ENCODE data around the gene DRAM1.

The DRAM1 gene

DNA sequence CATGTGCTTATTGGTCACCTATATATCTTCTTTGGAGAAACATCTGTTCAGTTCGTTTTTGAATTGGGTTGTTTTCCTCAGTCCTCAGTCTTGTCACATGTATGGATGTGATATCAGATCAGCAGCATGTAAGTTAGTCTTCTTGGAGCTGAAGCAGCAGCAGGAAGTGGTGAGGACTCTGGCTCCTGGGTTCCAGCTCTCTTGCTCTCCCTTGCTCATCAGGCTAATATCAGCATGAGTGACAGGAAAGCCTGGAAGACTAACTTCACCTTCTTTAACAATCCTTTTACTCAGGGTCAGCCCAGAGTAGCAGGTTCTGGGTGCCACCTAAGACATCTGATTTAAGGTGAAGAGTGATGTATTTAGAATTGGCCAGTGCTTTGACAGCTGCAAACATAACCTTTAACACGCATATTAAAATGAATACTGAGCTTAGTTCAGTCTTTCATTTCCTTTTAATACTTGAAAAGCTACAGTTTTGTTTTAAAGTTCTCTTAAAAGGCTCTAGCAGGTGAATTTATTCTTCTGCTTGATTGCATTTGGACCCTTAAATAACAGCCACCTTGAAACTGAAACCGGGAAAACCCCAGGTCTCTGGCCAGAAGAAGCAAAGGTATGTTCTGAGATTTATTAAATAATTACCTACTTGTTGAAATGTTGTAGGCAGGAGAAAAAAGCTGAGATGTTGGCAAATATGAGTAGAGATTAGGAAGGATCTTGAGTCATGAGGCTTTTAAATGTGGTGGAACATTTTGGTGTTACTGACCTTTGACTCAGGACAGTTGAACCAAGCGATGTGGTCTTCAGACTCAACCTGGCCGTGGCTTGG lies 54.3 kb downstream of the DRAM1 start:
- no peak for TF ChIP-seq ZIC2 (tag by site-specific recombination; IDR thresholded peaks at IDR 0.05)
- no peak overlapping the region for H3K4me3 ChIP-seq (ENCODE audit: low read depth, low read length)
- H3K27ac ChIP-seq (ENCODE audit: extremely low read depth, low read depth, low read length) = no peak overlapping the region
- H3K36me3 ChIP-seq (ENCODE audit: control insufficient read depth in 2 of 2, insufficient read depth in 1 of 2, low read length in 2 of 2) = no peaks in the 10 kb centered on the region
- peaks cover 2% of the 10 kb centered on the region for H3K4me1 ChIP-seq (ENCODE audit: control insufficient read depth, insufficient read depth, low read length)
- ChIA-PET POLR2A (no interaction called here), CTCF (interaction anchor here (0.6 kb wide), 1 partner anchor 375 kb away, joined by 5 read pairs; no protein-coding TSS in a partner anchor)
- H3K9me3 ChIP-seq (ENCODE audit: control insufficient read depth, insufficient read depth, low read depth, low read length) = no peaks in the 10 kb centered on the region

DNA sequence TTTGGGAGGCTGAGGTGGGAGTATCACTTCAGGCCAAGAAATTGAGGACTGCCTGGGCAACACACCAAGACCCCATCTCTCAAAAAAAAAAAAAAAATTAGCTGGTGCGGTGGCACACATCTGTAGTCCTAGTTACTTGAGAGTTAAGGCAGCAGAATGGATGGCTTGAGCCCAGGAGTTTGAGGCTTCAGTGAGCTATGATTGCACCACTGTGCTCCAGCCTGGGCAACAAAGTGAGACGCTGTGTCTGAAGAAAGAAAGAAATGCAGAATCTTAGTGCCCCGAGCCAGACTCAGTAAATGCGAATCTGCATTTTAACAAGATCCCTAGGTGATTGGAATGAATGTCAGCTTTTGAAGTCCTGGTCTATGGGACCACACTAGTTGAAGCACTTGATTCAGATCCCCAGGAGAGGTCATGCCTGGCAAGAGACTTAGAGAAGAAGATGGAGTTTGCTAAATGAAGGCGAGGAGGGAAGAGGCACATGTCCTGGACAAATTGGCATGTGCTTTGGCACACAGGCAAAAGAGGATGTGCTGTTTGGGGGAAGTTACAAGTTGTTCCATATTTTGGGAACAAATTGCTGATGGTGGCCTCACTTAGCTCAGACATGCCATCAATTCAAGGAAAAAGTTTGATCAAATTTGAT lies 56.6 kb downstream of the DRAM1 start:
- ChIA-PET POLR2A (interaction anchor here (0.6 kb wide), 1 partner anchor 139 kb away, joined by 3 read pairs; no protein-coding TSS in a partner anchor), CTCF (interaction anchor here (0.6 to 1.0 kb wide), 3 partner anchors 29 to 1614 kb away, joined by 3 to 4 read pairs (median 3); no protein-coding TSS in a partner anchor)
- H3K4me1 ChIP-seq (ENCODE audit: control insufficient read depth, insufficient read depth, low read length) = peaks cover 2% of the 10 kb centered on the region
- TF ChIP-seq REPIN1 (tag by site-specific recombination; IDR thresholded peaks at IDR 0.05; ENCODE audit: low read depth) (no peak), ZNF174 (tag by site-specific recombination; IDR thresholded peaks at IDR 0.05) (no peak), ZNF2 (tag by site-specific recombination; IDR thresholded peaks at IDR 0.05) (no peak), ZNF560 (tag by site-specific recombination; IDR thresholded peaks at IDR 0.05; ENCODE audit: borderline replicate concordance) (no peak), ZNF133 (tag by site-specific recombination; IDR thresholded peaks at IDR 0.05) (no peak), ZBTB44 (tag by site-specific recombination; IDR thresholded peaks at IDR 0.05) (no peak), EGR2 (tag by site-specific recombination; IDR thresholded peaks at IDR 0.05; ENCODE audit: low read depth) (no peak)
- TF ChIP-seq, protein P1, sequence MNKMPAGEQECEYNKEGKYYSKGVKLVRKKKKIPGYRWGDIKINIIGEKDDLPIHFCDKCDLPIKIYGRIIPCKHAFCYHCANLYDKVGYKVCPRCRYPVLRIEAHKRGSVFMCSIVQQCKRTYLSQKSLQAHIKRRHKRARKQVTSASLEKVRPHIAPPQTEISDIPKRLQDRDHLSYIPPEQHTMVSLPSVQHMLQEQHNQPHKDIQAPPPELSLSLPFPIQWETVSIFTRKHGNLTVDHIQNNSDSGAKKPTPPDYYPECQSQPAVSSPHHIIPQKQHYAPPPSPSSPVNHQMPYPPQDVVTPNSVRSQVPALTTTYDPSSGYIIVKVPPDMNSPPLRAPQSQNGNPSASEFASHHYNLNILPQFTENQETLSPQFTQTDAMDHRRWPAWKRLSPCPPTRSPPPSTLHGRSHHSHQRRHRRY (tag by site-specific recombination; IDR thresholded peaks at IDR 0.05) = no peak
- TF ChIP-seq, protein P2, sequence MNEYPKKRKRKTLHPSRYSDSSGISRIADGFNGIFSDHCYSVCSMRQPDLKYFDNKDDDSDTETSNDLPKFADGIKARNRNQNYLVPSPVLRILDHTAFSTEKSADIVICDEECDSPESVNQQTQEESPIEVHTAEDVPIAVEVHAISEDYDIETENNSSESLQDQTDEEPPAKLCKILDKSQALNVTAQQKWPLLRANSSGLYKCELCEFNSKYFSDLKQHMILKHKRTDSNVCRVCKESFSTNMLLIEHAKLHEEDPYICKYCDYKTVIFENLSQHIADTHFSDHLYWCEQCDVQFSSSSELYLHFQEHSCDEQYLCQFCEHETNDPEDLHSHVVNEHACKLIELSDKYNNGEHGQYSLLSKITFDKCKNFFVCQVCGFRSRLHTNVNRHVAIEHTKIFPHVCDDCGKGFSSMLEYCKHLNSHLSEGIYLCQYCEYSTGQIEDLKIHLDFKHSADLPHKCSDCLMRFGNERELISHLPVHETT (tag by site-specific recombination; IDR thresholded peaks at IDR 0.05) = no peak
- H3K4me3 ChIP-seq (ENCODE audit: low read depth, low read length) = no peak overlapping the region
- no peaks in the 10 kb centered on the region for H3K36me3 ChIP-seq (ENCODE audit: control insufficient read depth in 2 of 2, insufficient read depth in 1 of 2, low read length in 2 of 2)
- H3K9me3 ChIP-seq (ENCODE audit: control insufficient read depth, insufficient read depth, low read depth, low read length) = no peaks in the 10 kb centered on the region
- no peak overlapping the region for H3K27ac ChIP-seq (ENCODE audit: extremely low read depth, low read depth, low read length)

- ChIA-PET POLR2A (no interaction called here), CTCF (interaction anchor here (0.6 to 2.4 kb wide), 11 partner anchors 19 to 946 kb away, joined by 3 to 8 read pairs (median 3); partner anchors contain the start of gene GNPTAB)
- no peaks in the 10 kb centered on the region for H3K36me3 ChIP-seq (ENCODE audit: control insufficient read depth in 2 of 2, insufficient read depth in 1 of 2, low read length in 2 of 2)
- peaks cover 2% of the 10 kb centered on the region for H3K4me1 ChIP-seq (ENCODE audit: control insufficient read depth, insufficient read depth, low read length)
- H3K9me3 ChIP-seq (ENCODE audit: control insufficient read depth, insufficient read depth, low read depth, low read length) = no peaks in the 10 kb centered on the region
- no peak overlapping the region for H3K4me3 ChIP-seq (ENCODE audit: low read depth, low read length)
- no peak overlapping the region for H3K27ac ChIP-seq (ENCODE audit: extremely low read depth, low read depth, low read length)
- peak; percentile 51 for TF ChIP-seq ZFHX2 (tag by site-specific recombination; conservative IDR thresholded peaks at IDR 0.05)
- peak; percentile 55 for TF ChIP-seq ZIC2 (tag by site-specific recombination; IDR thresholded peaks at IDR 0.05)
- TF ChIP-seq ZBTB48 (tag by site-specific recombination; IDR thresholded peaks at IDR 0.05) = no peak
- peak; percentile 56; the same call in 1 of the 2 replicates for TF ChIP-seq ZEB2 (tag by site-specific recombination; IDR thresholded peaks at IDR 0.05)
- TF ChIP-seq, protein P3, sequence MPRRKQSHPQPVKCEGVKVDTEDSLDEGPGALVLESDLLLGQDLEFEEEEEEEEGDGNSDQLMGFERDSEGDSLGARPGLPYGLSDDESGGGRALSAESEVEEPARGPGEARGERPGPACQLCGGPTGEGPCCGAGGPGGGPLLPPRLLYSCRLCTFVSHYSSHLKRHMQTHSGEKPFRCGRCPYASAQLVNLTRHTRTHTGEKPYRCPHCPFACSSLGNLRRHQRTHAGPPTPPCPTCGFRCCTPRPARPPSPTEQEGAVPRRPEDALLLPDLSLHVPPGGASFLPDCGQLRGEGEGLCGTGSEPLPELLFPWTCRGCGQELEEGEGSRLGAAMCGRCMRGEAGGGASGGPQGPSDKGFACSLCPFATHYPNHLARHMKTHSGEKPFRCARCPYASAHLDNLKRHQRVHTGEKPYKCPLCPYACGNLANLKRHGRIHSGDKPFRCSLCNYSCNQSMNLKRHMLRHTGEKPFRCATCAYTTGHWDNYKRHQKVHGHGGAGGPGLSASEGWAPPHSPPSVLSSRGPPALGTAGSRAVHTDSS (tag by site-specific recombination; IDR thresholded peaks at IDR 0.05) = no peak
- no peak for TF ChIP-seq ZNF19 (tag by site-specific recombination; IDR thresholded peaks at IDR 0.05; ENCODE audit: low read depth)
- peak; percentile 27; the same call in 1 of the 2 replicates for TF ChIP-seq EGR2 (tag by site-specific recombination; IDR thresholded peaks at IDR 0.05; ENCODE audit: low read depth)
- TF ChIP-seq ZNF366 (tag by site-specific recombination; conservative IDR thresholded peaks at IDR 0.05) = 0 out of 2 replicates have a peak, but pooled peaks have one; percentile 13
- TF ChIP-seq ZNF558 (tag by site-specific recombination; IDR thresholded peaks at IDR 0.05) = 0 out of 2 replicates have a peak, but pooled peaks have one; percentile 20
- peak; percentile 82 for TF ChIP-seq ZBTB21 (tag by site-specific recombination; IDR thresholded peaks at IDR 0.05)
- TF ChIP-seq SCRT2 (tag by site-specific recombination; IDR thresholded peaks at IDR 0.05) = peak; percentile 63
- peak; percentile 74 for TF ChIP-seq ZNF629 (tag by site-specific recombination; IDR thresholded peaks at IDR 0.05)
Measured at GRCh38 chr12:101935890-101936746, 58.7 kb downstream of the DRAM1 start.

All from HEK293 (cell line).